ENCODE data around the gene LMBR1.

DNA sequence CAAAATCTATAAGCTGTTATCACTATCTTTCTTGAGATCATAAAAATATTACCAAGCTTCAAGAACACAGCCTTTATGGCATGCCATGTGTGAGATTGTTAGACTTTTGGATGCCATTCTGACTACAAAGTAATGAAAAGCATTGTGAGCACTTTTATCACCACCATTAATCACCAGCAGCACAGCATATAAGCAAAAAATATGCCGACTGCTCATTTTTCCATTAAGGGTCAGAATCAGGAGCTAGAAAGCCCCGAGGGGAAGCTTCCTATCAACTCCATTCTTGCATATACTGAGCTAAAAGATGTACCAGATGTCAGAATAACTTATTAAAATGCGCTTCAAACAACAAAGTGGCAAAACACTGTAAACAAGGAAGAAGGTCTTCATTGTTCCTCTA is 114.3 kb downstream of the LMBR1 start:
- TF ChIP-seq, protein P1, sequence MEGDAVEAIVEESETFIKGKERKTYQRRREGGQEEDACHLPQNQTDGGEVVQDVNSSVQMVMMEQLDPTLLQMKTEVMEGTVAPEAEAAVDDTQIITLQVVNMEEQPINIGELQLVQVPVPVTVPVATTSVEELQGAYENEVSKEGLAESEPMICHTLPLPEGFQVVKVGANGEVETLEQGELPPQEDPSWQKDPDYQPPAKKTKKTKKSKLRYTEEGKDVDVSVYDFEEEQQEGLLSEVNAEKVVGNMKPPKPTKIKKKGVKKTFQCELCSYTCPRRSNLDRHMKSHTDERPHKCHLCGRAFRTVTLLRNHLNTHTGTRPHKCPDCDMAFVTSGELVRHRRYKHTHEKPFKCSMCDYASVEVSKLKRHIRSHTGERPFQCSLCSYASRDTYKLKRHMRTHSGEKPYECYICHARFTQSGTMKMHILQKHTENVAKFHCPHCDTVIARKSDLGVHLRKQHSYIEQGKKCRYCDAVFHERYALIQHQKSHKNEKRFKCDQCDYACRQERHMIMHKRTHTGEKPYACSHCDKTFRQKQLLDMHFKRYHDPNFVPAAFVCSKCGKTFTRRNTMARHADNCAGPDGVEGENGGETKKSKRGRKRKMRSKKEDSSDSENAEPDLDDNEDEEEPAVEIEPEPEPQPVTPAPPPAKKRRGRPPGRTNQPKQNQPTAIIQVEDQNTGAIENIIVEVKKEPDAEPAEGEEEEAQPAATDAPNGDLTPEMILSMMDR (IDR thresholded peaks at IDR 0.05), result no peak
- TF ChIP-seq POLR2A (IDR thresholded peaks at IDR 0.05), result no peak
